T-helper 1 cell treated with Interleukin-12 subunit alpha and Interleukin-12 subunit beta and Interleukin-4 antibody, amounts not matched to agents 30 ng/mL and 1 ng/mL, for 36 hours (primary cell): ENCODE results near the gene INS. TPM values are rescaled to one million over a fixed set of nuclear protein-coding genes. Genes with fewer than 3 reads are reported as not detected.

Experiments
- intact Hi-C: fragments of 100-400 bp; cut with micrococcal nuclease; formaldehyde crosslinking; loops from one replicate; pipeline ENCODE4 v1.15.1; 2024
- total RNA-seq: library from RNA; stranded (reverse); gene quantifications from 2 replicates; pipeline ENCODE4 v1.2.3, GENCODE V29; 2022

Gene INS
- total RNA-seq, 1 donor from 2014 or later = not detected

- intact Hi-C loops = no loop called here
Measured at GRCh38 chr11:2167141-2168045, 6.4 kb upstream of the INS start.

GRCh38 chr11:2166091-2166851, 5.3 kb upstream of the INS start:
- intact Hi-C loops = loop anchor here (1.0 kb wide), 1 partner anchor 254 kb away; no protein-coding TSS in a partner anchor

- intact Hi-C loops = no loop called here
Measured at GRCh38 chr11:2165571-2165970, 4.6 kb upstream of the INS start.

- intact Hi-C loops = no loop called here
Measured at GRCh38 chr11:2164861-2165555, 4.0 kb upstream of the INS start.

- intact Hi-C loops = no loop called here
Measured at GRCh38 chr11:2164081-2164480, 3.1 kb upstream of the INS start.

GRCh38 chr11:2163428-2163978, 2.5 kb upstream of the INS start:
- intact Hi-C loops = no loop called here

GRCh38 chr11:2159536-2160413, 1.2 kb downstream of the INS start:
- intact Hi-C loops = no loop called here

- intact Hi-C loops = no loop called here
Measured at GRCh38 chr11:2158966-2159365, 2.0 kb downstream of the INS start.

- intact Hi-C loops = no loop called here
Measured at GRCh38 chr11:2158296-2158737, 2.7 kb downstream of the INS start.

- intact Hi-C loops = no loop called here
Measured at GRCh38 chr11:2157294-2158040, 3.5 kb downstream of the INS start.

GRCh38 chr11:2156416-2157182, 4.4 kb downstream of the INS start:
- intact Hi-C loops = loop anchor here (1.0 kb wide), 1 partner anchor 463 kb away; no protein-coding TSS in a partner anchor

- intact Hi-C loops = no loop called here
Measured at GRCh38 chr11:2155511-2155910, 5.5 kb downstream of the INS start.

GRCh38 chr11:2154889-2155288, 6.1 kb downstream of the INS start:
- intact Hi-C loops = loop anchor here (5.0 kb wide), 1 partner anchor 303 kb away; the partner anchor contains the start of gene LSP1

GRCh38 chr11:2154195-2154585, 6.8 kb downstream of the INS start:
- intact Hi-C loops = loop anchor here (5.0 kb wide), 1 partner anchor 302 kb away; the partner anchor contains the start of gene LSP1

- intact Hi-C loops = loop anchor here (5.0 kb wide), 1 partner anchor 301 kb away; the partner anchor contains the start of gene LSP1
Measured at GRCh38 chr11:2153581-2154194, 7.3 kb downstream of the INS start.

GRCh38 chr11:2151500-2152257, 9.3 kb downstream of the INS start:
- intact Hi-C loops = loop anchor here (1.0 to 5.0 kb wide), 4 partner anchors 269 to 499 kb away; partner anchors contain the start of gene LSP1
